BE2C (cell line): ENCODE results near the gene IL19.

ENCODE experiments used
- DNase-seq: peaks from one replicate; pipeline ENCODE4 v3.0.0-alpha.2; 2020
- H3K27me3 ChIP-seq: fragments of 250-450 bp; sonication (Bioruptor Pico); 2 replicates; pipeline ENCODE4 v1.5.1; 2020; ENCODE audit warnings: mild to moderate bottlenecking
- H3K36me3 ChIP-seq: fragments of 250-450 bp; sonication (Bioruptor Pico); 2 replicates; pipeline ENCODE4 v1.5.1; 2020; ENCODE audit warnings: mild to moderate bottlenecking
- H3K4me1 ChIP-seq: fragments of 250-450 bp; sonication (Bioruptor Pico); 2 replicates; pipeline ENCODE4 v1.5.1; 2020
- H3K4me3 ChIP-seq: 2 replicates; pipeline ENCODE4 v1.5.1; 2011; ENCODE audit warnings: low read depth, low read length
- H3K9me3 ChIP-seq: fragments of 250-450 bp; sonication (Bioruptor Pico); 2 replicates; pipeline ENCODE4 v1.5.1; 2020
- CTCF ChIP-seq: IDR thresholded peaks from 2 replicates; pipeline ENCODE4 v1.5.1; 2012; ENCODE audit warnings: mild to moderate bottlenecking, low read depth, low read length

Gene IL19

GRCh38 chr1:206725109-206725963, 45.2 kb upstream of the IL19 start:
- peak; percentile 74 for DNase-seq
- H3K4me1 ChIP-seq: peaks cover 6% of the 10 kb centered on the region
- no peaks in the 10 kb centered on the region for H3K27me3 ChIP-seq
- H3K4me3 ChIP-seq: no peak overlapping the region
- peaks cover 6% of the 10 kb centered on the region for H3K36me3 ChIP-seq
- peak; percentile 82 for TF ChIP-seq CTCF
- H3K9me3 ChIP-seq: no peaks in the 10 kb centered on the region; the same call in 1 of the 2 replicates

- no peak for TF ChIP-seq CTCF
- H3K9me3 ChIP-seq: no peaks in the 10 kb centered on the region
- no peak overlapping the region for H3K4me3 ChIP-seq
- H3K4me1 ChIP-seq: peaks cover 6% of the 10 kb centered on the region
- H3K27me3 ChIP-seq: no peaks in the 10 kb centered on the region
- peaks cover 6% of the 10 kb centered on the region for H3K36me3 ChIP-seq
- DNase-seq: no peak
Measured at GRCh38 chr1:206727981-206728696, 42.4 kb upstream of the IL19 start.

DNA sequence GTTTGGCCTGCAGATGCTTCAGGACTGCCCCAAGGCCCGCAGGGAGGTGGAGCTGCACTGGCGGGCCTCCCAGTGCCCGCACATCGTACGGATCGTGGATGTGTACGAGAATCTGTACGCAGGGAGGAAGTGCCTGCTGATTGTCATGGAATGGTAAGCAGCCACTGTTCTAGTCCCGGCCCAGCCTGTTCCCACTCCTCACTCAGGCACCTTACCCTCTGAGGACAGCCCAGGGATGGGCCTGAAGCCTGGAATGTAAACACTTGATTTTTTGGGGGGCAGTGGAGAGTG, 41.9 kb upstream of the IL19 start:
- H3K36me3 ChIP-seq: peaks cover 6% of the 10 kb centered on the region
- no peak for DNase-seq
- H3K27me3 ChIP-seq: no peaks in the 10 kb centered on the region
- H3K4me3 ChIP-seq: no peak overlapping the region
- no peaks in the 10 kb centered on the region for H3K9me3 ChIP-seq
- no peak for TF ChIP-seq CTCF
- peaks cover 6% of the 10 kb centered on the region for H3K4me1 ChIP-seq

- TF ChIP-seq CTCF: no peak
- H3K36me3 ChIP-seq: peaks cover 6% of the 10 kb centered on the region
- no peaks in the 10 kb centered on the region for H3K27me3 ChIP-seq
Measured at GRCh38 chr1:206729050-206729449, 41.5 kb upstream of the IL19 start.

DNA sequence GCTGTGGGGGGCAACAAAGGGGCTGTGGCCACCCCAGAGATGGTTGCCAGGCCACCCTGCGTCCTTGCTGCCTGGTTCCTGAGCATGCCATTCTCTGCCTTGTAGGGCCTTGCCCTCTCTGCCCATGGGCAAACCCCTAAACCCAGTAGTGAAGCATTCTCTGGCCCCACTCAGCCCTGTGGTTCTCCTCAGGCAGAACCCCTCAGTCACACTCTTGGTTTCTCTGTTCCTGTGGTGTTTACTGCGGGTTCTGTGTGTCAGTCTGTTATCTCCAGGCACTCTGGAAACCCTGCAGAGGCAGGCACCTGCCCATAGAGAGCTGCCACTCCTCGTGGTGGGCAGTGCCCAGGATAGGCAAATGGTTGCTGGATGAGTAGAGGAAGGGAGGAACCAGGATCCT, 41.1 kb upstream of the IL19 start:
- Histone ChIP-seq H3K27me3 (no peaks in the 10 kb centered on the region), H3K4me1 (peaks cover 6% of the 10 kb centered on the region), H3K36me3 (peaks cover 6% of the 10 kb centered on the region), H3K4me3 (no peak overlapping the region), H3K9me3 (no peaks in the 10 kb centered on the region)
- no peak for DNase-seq
- no peak for TF ChIP-seq CTCF

More at GRCh38 chr1:206729050-206729449, 41.5 kb upstream of the IL19 start:
- H3K9me3 ChIP-seq: no peaks in the 10 kb centered on the region
- DNase-seq: no peak
- H3K4me3 ChIP-seq: no peak overlapping the region
- H3K4me1 ChIP-seq: peaks cover 6% of the 10 kb centered on the region

GRCh38 chr1:206732508-206732907, 38.1 kb upstream of the IL19 start:
- no peak for DNase-seq
- TF ChIP-seq CTCF: no peak
- Histone ChIP-seq H3K9me3 (no peaks in the 10 kb centered on the region), H3K36me3 (peaks cover 6% of the 10 kb centered on the region), H3K4me3 (no peak overlapping the region), H3K4me1 (peaks cover 4% of the 10 kb centered on the region), H3K27me3 (no peaks in the 10 kb centered on the region)
